GM18867 (cell line): ENCODE results near the gene TMEM181.

Experiments
- ATAC-seq: cut with Tn5 transposase; IDR thresholded peaks from one replicate; pipeline ENCODE4 v1.9.1; 2021; ENCODE audit warnings: mild to moderate bottlenecking, moderate library complexity; ENCODE audit not compliant: unreplicated experiment

Gene TMEM181

GRCh38 chr6:158677906-158678578 lies 118.2 kb downstream of the TMEM181 start:
- no peak for ATAC-seq

GRCh38 chr6:158680015-158680414 lies 120.1 kb downstream of the TMEM181 start:
- no peak for ATAC-seq

GRCh38 chr6:158680481-158680880 lies 120.6 kb downstream of the TMEM181 start:
- no peak for ATAC-seq

- no peak for ATAC-seq
Measured at GRCh38 chr6:158684311-158684710, 124.4 kb downstream of the TMEM181 start.

DNA sequence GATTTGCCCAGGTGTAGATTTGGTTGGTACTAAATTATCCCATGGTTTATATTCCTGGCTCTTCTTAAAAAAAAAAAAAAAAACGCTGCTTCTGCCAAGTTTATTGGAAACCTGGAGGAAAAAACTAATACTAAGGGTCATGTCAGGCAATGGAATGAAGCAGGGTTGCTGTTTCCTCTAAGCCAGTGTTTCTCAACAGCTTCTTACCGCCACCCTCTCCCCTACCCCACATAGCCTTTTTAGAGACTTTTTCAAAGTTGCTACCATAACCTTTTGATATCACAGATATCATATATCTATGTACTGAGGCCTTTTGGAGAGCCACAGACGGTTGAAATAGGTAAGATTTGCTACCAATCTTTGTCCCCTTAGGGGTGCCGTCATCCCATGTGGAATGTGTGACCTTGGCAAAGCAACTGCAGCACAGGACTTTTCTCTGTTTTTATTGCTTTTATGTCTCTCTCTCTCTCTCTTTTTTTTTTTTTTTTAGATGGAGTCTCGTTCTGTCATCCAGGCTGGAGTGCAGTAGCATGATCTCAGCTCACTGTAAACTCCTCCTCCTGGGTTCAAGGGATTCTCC lies 124.9 kb downstream of the TMEM181 start:
- no peak for ATAC-seq
